Astrocyte (in vitro differentiated cells and primary cell): ENCODE measurements around the gene CTNNB1. TPM values are rescaled to one million over a fixed set of nuclear protein-coding genes. Genes with fewer than 3 reads are reported as not detected.
A peak's percentile ranks its signal among the peaks of the same experiment; 100 is the strongest.

Source experiments
- DNase-seq: peaks from one replicate; pipeline ENCODE4 v3.0.0-alpha.2; 2010; ENCODE audit warnings: low read depth
- FAIRE-seq: peaks from 2 replicates; lab custom pipeline; 2011; peaks lifted over from hg19 to GRCh38; lab: Jason Lieb, UNC
- H2AFZ ChIP-seq: 2 replicates; pipeline ENCODE4 v1.6.0; 2012; ENCODE audit warnings: low read depth, low read length, inconsistent platforms
- H3K27ac ChIP-seq: 2 replicates; pipeline ENCODE4 v1.5.1; 2011; ENCODE audit warnings: low read depth, low read length, inconsistent platforms
- H3K27me3 ChIP-seq: 2 replicates; pipeline ENCODE4 v1.6.0; 2011; ENCODE audit warnings: low read length, inconsistent platforms; ENCODE audit not compliant: insufficient read depth
- H3K36me3 ChIP-seq: 2 replicates; pipeline ENCODE4 v1.5.1; 2011; ENCODE audit warnings: low read length, inconsistent platforms; ENCODE audit not compliant: insufficient read depth
- H3K4me1 ChIP-seq: 2 replicates; pipeline ENCODE4 v1.5.1; 2011; ENCODE audit warnings: low read length, inconsistent platforms; ENCODE audit not compliant: insufficient read depth
- H3K4me2 ChIP-seq: 2 replicates; pipeline ENCODE4 v1.6.0; 2012; ENCODE audit warnings: low read length, inconsistent platforms
- H3K4me3 ChIP-seq: 2 replicates; pipeline ENCODE4 v1.5.1; 2011; ENCODE audit warnings: low read depth, mild to moderate bottlenecking, low read length, inconsistent platforms; ENCODE audit not compliant: insufficient read depth
- H3K79me2 ChIP-seq: 2 replicates; pipeline ENCODE4 v1.6.0; 2012; ENCODE audit warnings: mild to moderate bottlenecking, low read length, inconsistent platforms; ENCODE audit not compliant: insufficient read depth
- H3K9ac ChIP-seq: 2 replicates; pipeline ENCODE4 v1.6.0; 2012; ENCODE audit warnings: mild to moderate bottlenecking, low read length, inconsistent platforms
- H3K9me3 ChIP-seq: 2 replicates; pipeline ENCODE4 v1.5.1; 2012; ENCODE audit warnings: low read depth, mild to moderate bottlenecking, low read length, inconsistent platforms; ENCODE audit not compliant: insufficient read depth
- H4K20me1 ChIP-seq: 2 replicates; pipeline ENCODE4 v1.6.0; 2012; ENCODE audit warnings: low read length, inconsistent platforms; ENCODE audit not compliant: insufficient read depth
- H3K27ac Mint-ChIP-seq: one replicate; pipeline ENCODE4 v1.8.0; 2021; ENCODE audit warnings: mild to moderate bottlenecking, mixed read lengths; ENCODE audit not compliant: unreplicated experiment
- H3K27me3 Mint-ChIP-seq: one replicate; pipeline ENCODE4 v1.8.0; 2021; ENCODE audit warnings: low read depth, mixed read lengths; ENCODE audit not compliant: unreplicated experiment
- H3K36me3 Mint-ChIP-seq: one replicate; pipeline ENCODE4 v1.8.0; 2021; ENCODE audit warnings: low read depth, mixed read lengths; ENCODE audit not compliant: unreplicated experiment
- H3K4me1 Mint-ChIP-seq: one replicate; pipeline ENCODE4 v1.8.0; 2021; ENCODE audit warnings: low read depth, mixed read lengths; ENCODE audit not compliant: unreplicated experiment
- H3K4me3 Mint-ChIP-seq: one replicate; pipeline ENCODE4 v1.8.0; 2021; ENCODE audit warnings: mild to moderate bottlenecking, moderate library complexity, mixed read lengths; ENCODE audit not compliant: unreplicated experiment
- H3K9me3 Mint-ChIP-seq: one replicate; pipeline ENCODE4 v1.8.0; 2021; ENCODE audit warnings: mild to moderate bottlenecking, mixed read lengths; ENCODE audit not compliant: unreplicated experiment
- CTCF ChIP-seq: IDR thresholded peaks from 2 replicates; pipeline ENCODE4 v1.5.1; 2011; ENCODE audit warnings: low read depth, mild to moderate bottlenecking, inconsistent platforms, low read length, moderate library complexity; ENCODE audit not compliant: insufficient read depth
- EZH2 ChIP-seq: IDR thresholded peaks from 2 replicates; pipeline ENCODE4 v1.6.1; 2012; ENCODE audit warnings: mild to moderate bottlenecking, low read length, inconsistent platforms; ENCODE audit not compliant: insufficient read depth
- total RNA-seq: library from RNA; stranded (reverse); gene quantifications from 2 replicates; pipeline ENCODE4 v1.2.1, GENCODE V29; 2021

CTNNB1 gene
- total RNA-seq, 1 donor from 2014 or later, result 656 TPM

GRCh38 chr3:41251593-41251992 lies 52.3 kb downstream of the CTNNB1 start:
- Mint-ChIP-seq H3K27ac (no peak overlapping the region), H3K27me3 (no peaks in the 10 kb centered on the region), H3K4me1 (peaks cover 18% of the 10 kb centered on the region), H3K36me3 (no peaks in the 10 kb centered on the region), H3K9me3 (no peaks in the 10 kb centered on the region), H3K4me3 (no peak overlapping the region)
- no peaks in the 10 kb centered on the region for H3K9me3 ChIP-seq
- H4K20me1 ChIP-seq, result no peaks in the 10 kb centered on the region
- H2AFZ ChIP-seq, result no peak overlapping the region
- FAIRE-seq (no peak), DNase-seq (no peak)
- H3K79me2 ChIP-seq, result no peaks in the 10 kb centered on the region
- H3K4me2 ChIP-seq, result no peak overlapping the region
- no peaks in the 10 kb centered on the region for H3K27me3 ChIP-seq
- peaks cover 16% of the 10 kb centered on the region for H3K4me1 ChIP-seq
- H3K4me3 ChIP-seq, result no peak overlapping the region
- H3K27ac ChIP-seq, result no peak overlapping the region
- TF ChIP-seq EZH2, result no peak
- no peak for TF ChIP-seq CTCF
- H3K36me3 ChIP-seq, result no peaks in the 10 kb centered on the region
- H3K9ac ChIP-seq, result no peak overlapping the region

GRCh38 chr3:41258239-41258800 lies 59.0 kb downstream of the CTNNB1 start:
- Histone ChIP-seq H3K9me3 (no peaks in the 10 kb centered on the region), H3K27me3 (no peaks in the 10 kb centered on the region), H2AFZ (no peak overlapping the region), H4K20me1 (no peaks in the 10 kb centered on the region), H3K9ac (no peak overlapping the region), H3K4me2 (no peak overlapping the region), H3K4me1 (peaks cover 6% of the 10 kb centered on the region), H3K79me2 (no peaks in the 10 kb centered on the region), H3K27ac (no peak overlapping the region), H3K36me3 (no peaks in the 10 kb centered on the region), H3K4me3 (no peak overlapping the region)
- no peak for FAIRE-seq
- Mint-ChIP-seq H3K36me3 (peaks cover 7% of the 10 kb centered on the region), H3K4me3 (no peak overlapping the region), H3K27me3 (no peaks in the 10 kb centered on the region), H3K4me1 (peaks cover 9% of the 10 kb centered on the region), H3K27ac (no peak overlapping the region), H3K9me3 (peaks cover 4% of the 10 kb centered on the region)
- TF ChIP-seq CTCF (no peak), EZH2 (no peak)
- no peak for DNase-seq

- Mint-ChIP-seq H3K4me3 (no peak overlapping the region), H3K4me1 (peaks cover 9% of the 10 kb centered on the region), H3K36me3 (peaks cover 7% of the 10 kb centered on the region), H3K9me3 (peaks cover 4% of the 10 kb centered on the region), H3K27ac (no peak overlapping the region), H3K27me3 (no peaks in the 10 kb centered on the region)
- no peaks in the 10 kb centered on the region for H3K79me2 ChIP-seq
- H3K4me3 ChIP-seq, result no peak overlapping the region
- peak overlapping the region; percentile 18 for H3K4me2 ChIP-seq
- no peaks in the 10 kb centered on the region for H3K27me3 ChIP-seq
- FAIRE-seq, result no peak
- no peak for TF ChIP-seq CTCF
- no peak for TF ChIP-seq EZH2
- no peak overlapping the region for H3K27ac ChIP-seq
- H3K9me3 ChIP-seq, result no peaks in the 10 kb centered on the region
- no peaks in the 10 kb centered on the region for H3K36me3 ChIP-seq
- H3K4me1 ChIP-seq, result peaks cover 6% of the 10 kb centered on the region
- H3K9ac ChIP-seq, result no peak overlapping the region
- DNase-seq, result peak; percentile 33
- no peaks in the 10 kb centered on the region for H4K20me1 ChIP-seq
- H2AFZ ChIP-seq, result no peak overlapping the region
These were observed 60.3 kb downstream of the CTNNB1 start for GRCh38 chr3:41259449-41260062.
